IMR-90 (cell line): ENCODE results near the gene CHRNB4.

Experiments used
- CEBPB ChIP-seq: IDR thresholded peaks from 2 replicates; pipeline ENCODE4 v1.6.1; 2012; ENCODE audit warnings: low read depth, low read length, improper control_type of control experiment
- CHD1 ChIP-seq: IDR thresholded peaks from 2 replicates; pipeline ENCODE4 v1.6.1; 2012; ENCODE audit warnings: low read depth, low read length, improper control_type of control experiment
- CTCF ChIP-seq: conservative IDR thresholded peaks from 2 replicates; pipeline ENCODE4 v1.5.1; 2012; ENCODE audit warnings: mild to moderate bottlenecking, low read depth, low read length, improper control_type of control experiment
- FOS ChIP-seq: fragments of 150-350 bp; IDR thresholded peaks from 2 replicates; pipeline ENCODE4 v1.6.1; 2016; ENCODE audit warnings: low read depth, low read length
- MAFK ChIP-seq: IDR thresholded peaks from 2 replicates; pipeline ENCODE4 v1.6.1; 2012; ENCODE audit warnings: low read depth, low read length, improper control_type of control experiment
- MAZ ChIP-seq: IDR thresholded peaks from 2 replicates; pipeline ENCODE4 v1.6.1; 2012; ENCODE audit warnings: low read depth, mild to moderate bottlenecking, low read length, improper control_type of control experiment, moderate library complexity, borderline replicate concordance
- MXI1 ChIP-seq: IDR thresholded peaks from 2 replicates; pipeline ENCODE4 v1.6.1; 2012; ENCODE audit warnings: low read depth, mild to moderate bottlenecking, low read length, moderate library complexity, borderline replicate concordance
- POLR2A ChIP-seq: IDR thresholded peaks from 2 replicates; pipeline ENCODE4 v1.6.1; 2012; ENCODE audit warnings: mild to moderate bottlenecking, low read depth, low read length
- RAD21 ChIP-seq: IDR thresholded peaks from 2 replicates; pipeline ENCODE4 v1.6.1; 2012; ENCODE audit warnings: low read length, improper control_type of control experiment
- RCOR1 ChIP-seq: IDR thresholded peaks from 2 replicates; pipeline ENCODE4 v1.6.1; 2012; ENCODE audit warnings: mild to moderate bottlenecking, low read length, improper control_type of control experiment; ENCODE audit not compliant: insufficient replicate concordance
- RFX5 ChIP-seq: IDR thresholded peaks from 2 replicates; pipeline ENCODE4 v1.8.0; 2012; ENCODE audit warnings: low read depth, mild to moderate bottlenecking, low read length, moderate library complexity
- SMC3 ChIP-seq: fragments of 150-350 bp; IDR thresholded peaks from 2 replicates; pipeline ENCODE4 v1.6.1; 2016; ENCODE audit warnings: low read depth, mild to moderate bottlenecking, antibody characterized with exemption, low read length, moderate library complexity
- TF ChIP-seq, protein P1 (sequence below): fragments of 150-350 bp; IDR thresholded peaks from 2 replicates; pipeline ENCODE4 v1.6.1; 2016; ENCODE audit warnings: low read depth, mild to moderate bottlenecking, low read length, moderate library complexity, borderline replicate concordance
- TF ChIP-seq, protein P2 (sequence below): fragments of 150-350 bp; IDR thresholded peaks from 2 replicates; pipeline ENCODE4 v1.6.1; 2017; ENCODE audit warnings: mild to moderate bottlenecking, antibody characterized with exemption, low read length, low read depth

DNA sequence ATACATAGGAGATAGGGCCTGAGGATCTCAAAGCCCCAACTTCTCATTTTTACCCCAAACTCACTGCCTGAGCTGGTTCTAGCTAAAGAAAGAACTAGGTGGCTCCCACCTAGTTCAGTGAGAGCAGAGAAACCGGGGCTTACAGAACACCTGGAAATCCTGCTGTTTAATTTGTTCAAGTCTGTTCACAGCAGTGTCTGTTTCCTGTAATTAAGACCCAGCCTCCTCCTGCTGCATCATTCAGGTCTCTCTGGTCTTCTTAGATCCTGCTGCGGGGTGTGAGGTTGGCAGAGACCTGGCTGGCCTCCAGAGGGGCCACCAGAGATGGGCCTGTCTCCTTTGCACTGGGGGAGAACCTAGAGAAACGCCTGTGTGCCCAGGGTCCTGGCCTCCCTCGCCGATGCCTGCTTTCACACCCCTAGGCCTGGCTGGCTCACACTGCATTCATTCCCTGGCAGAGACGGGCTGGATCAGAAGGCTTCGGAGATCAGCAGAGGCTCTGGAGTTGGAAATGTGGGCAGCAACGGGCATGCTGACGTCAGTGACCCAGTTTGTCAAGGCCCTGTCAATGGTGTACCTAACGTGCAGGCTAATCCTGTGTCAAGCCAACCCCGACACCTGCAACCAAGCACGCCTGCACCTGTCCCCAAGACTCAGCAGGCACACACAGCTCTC, 15.3 kb downstream of the CHRNB4 start:
- TF ChIP-seq CTCF: no peak
- no peak for TF ChIP-seq RAD21
- TF ChIP-seq FOS: no peak
- TF ChIP-seq POLR2A: no peak
- no peak for TF ChIP-seq SMC3
- TF ChIP-seq CHD1: no peak
- no peak for TF ChIP-seq RFX5
- TF ChIP-seq CEBPB: no peak
- no peak for TF ChIP-seq RCOR1
- TF ChIP-seq MXI1: no peak
- TF ChIP-seq, protein P1, sequence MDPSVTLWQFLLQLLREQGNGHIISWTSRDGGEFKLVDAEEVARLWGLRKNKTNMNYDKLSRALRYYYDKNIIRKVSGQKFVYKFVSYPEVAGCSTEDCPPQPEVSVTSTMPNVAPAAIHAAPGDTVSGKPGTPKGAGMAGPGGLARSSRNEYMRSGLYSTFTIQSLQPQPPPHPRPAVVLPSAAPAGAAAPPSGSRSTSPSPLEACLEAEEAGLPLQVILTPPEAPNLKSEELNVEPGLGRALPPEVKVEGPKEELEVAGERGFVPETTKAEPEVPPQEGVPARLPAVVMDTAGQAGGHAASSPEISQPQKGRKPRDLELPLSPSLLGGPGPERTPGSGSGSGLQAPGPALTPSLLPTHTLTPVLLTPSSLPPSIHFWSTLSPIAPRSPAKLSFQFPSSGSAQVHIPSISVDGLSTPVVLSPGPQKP: no peak
- TF ChIP-seq, protein P2, sequence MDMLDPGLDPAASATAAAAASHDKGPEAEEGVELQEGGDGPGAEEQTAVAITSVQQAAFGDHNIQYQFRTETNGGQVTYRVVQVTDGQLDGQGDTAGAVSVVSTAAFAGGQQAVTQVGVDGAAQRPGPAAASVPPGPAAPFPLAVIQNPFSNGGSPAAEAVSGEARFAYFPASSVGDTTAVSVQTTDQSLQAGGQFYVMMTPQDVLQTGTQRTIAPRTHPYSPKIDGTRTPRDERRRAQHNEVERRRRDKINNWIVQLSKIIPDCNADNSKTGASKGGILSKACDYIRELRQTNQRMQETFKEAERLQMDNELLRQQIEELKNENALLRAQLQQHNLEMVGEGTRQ: no peak
- TF ChIP-seq MAFK: no peak
- no peak for TF ChIP-seq MAZ
